Esophagus squamous epithelium (tissue), 5 donors: ENCODE results near the gene FHIT. TPM values are rescaled to one million over a fixed set of nuclear protein-coding genes. Genes with fewer than 3 reads are reported as not detected.

Experiments used
- DNase-seq: peaks from one replicate; lab custom pipeline; 2025; lab: John Stamatoyannopoulos, UW
- H3K27ac ChIP-seq, 4 donors: fragments of 200-600 bp; sonication (generic); one replicate each; pipeline ENCODE4 v1.5.1; 2016 to 2019; ENCODE audit warnings: mild to moderate bottlenecking in 1 of 4
- H3K27me3 ChIP-seq, 4 donors: fragments of 200-600 bp; sonication (generic); 1 replicate in 3 of 4; 2 replicates in 1 of 4; pipeline versions ENCODE4 v1.5.1 to v1.6.0; 2017 to 2021; ENCODE audit warnings: antibody characterized with exemption in 1 of 4
- H3K36me3 ChIP-seq, 3 donors: fragments of 200-600 bp; sonication (generic); one replicate each; pipeline ENCODE4 v1.5.1; 2016 to 2019
- H3K4me1 ChIP-seq, 3 donors: fragments of 200-600 bp; sonication (generic); one replicate each; pipeline ENCODE4 v1.5.1; 2017 to 2019
- H3K4me3 ChIP-seq, 4 donors: fragments of 200-600 bp; sonication (generic); 1 replicate in 3 of 4; 2 replicates in 1 of 4; pipeline ENCODE4 v1.5.1; 2016 to 2019; ENCODE audit warnings: mild to moderate bottlenecking in 2 of 4, moderate library complexity in 1 of 4
- H3K9me3 ChIP-seq, 3 donors: fragments of 200-600 bp; sonication (generic); one replicate each; pipeline ENCODE4 v1.5.1; 2016 to 2019
- CTCF ChIP-seq, 6 experiments: fragments of 450-650 bp in 4 of 6; fragments of 200-600 bp in 2 of 6; sonication (generic) in 2 of 6; IDR thresholded peaks; one replicate each; pipeline ENCODE4 v1.5.1; 2016 to 2019; ENCODE audit warnings: antibody characterized with exemption in 6 of 6, mild to moderate bottlenecking in 4 of 6, moderate library complexity in 4 of 6
- POLR2A ChIP-seq, 4 donors: fragments of 450-650 bp; IDR thresholded peaks; one replicate each; pipeline ENCODE4 v1.6.1; 2017; ENCODE audit warnings: antibody characterized with exemption in 4 of 4, mild to moderate bottlenecking in 4 of 4, moderate library complexity in 3 of 4
- WGBS, 2 donors: methylation state at CpG; one replicate each; pipeline ENCODE4 v1.1.5; 2018; 5-methylcytosine and 5-hydroxymethylcytosine counted together
- intact Hi-C: fragments of 100-400 bp; cut with DNase I; formaldehyde crosslinking; loops from one replicate; pipeline ENCODE4 v1.15.0; 2022
- total RNA-seq, 4 donors: library from RNA; depleted of rRNA; stranded (reverse); fragments of >200 nt; gene quantifications; one replicate each; pipeline ENCODE4 v1.1.0, GENCODE V29; 2016
- donor health status: DM: yes; HTN: yes; CAD: no.

FHIT gene
- total RNA-seq, 4 donors from 2014 or later: 0.64 to 5.7 (median 3.1) TPM

GRCh38 chr3:59879031-59879581, 1372.1 kb downstream of the FHIT start:
- H3K4me1 ChIP-seq: no peaks in the 10 kb centered on the region
- intact Hi-C loops: no loop called here
- H3K27ac ChIP-seq: no peak overlapping the region
- no peaks in the 10 kb centered on the region for H3K27me3 ChIP-seq
- TF ChIP-seq POLR2A (IDR thresholded peaks at IDR 0.05) (no peak), CTCF (IDR thresholded peaks at IDR 0.05) (no peak)
- no peaks in the 10 kb centered on the region for H3K9me3 ChIP-seq
- 33 to 35% methylated on average over 2 of the region's 2 CpGs for WGBS, 2 donors
- no peak overlapping the region for H3K4me3 ChIP-seq
- no peaks in the 10 kb centered on the region for H3K36me3 ChIP-seq
- no peak for DNase-seq

GRCh38 chr3:59878038-59878427, 1373.2 kb downstream of the FHIT start:
- intact Hi-C loops: no loop called here
- Histone ChIP-seq H3K36me3 (no peaks in the 10 kb centered on the region), H3K27me3 (no peaks in the 10 kb centered on the region), H3K4me3 (no peak overlapping the region), H3K4me1 (no peaks in the 10 kb centered on the region), H3K9me3 (no peaks in the 10 kb centered on the region), H3K27ac (no peak overlapping the region)
- TF ChIP-seq CTCF (IDR thresholded peaks at IDR 0.05) (no peak), POLR2A (IDR thresholded peaks at IDR 0.05) (no peak)
- DNase-seq: no peak
- WGBS, 2 donors: 42 to 53% methylated on average over 2 of the region's 2 CpGs

- H3K27me3 ChIP-seq: no peaks in the 10 kb centered on the region
- H3K4me1 ChIP-seq: no peaks in the 10 kb centered on the region
- no peak overlapping the region for H3K27ac ChIP-seq
- DNase-seq: no peak
- H3K36me3 ChIP-seq: no peaks in the 10 kb centered on the region
- 62 to 69% methylated on average over 2 of the region's 2 CpGs for WGBS, 2 donors
- no peak overlapping the region for H3K4me3 ChIP-seq
- TF ChIP-seq POLR2A (IDR thresholded peaks at IDR 0.05): no peak
- no peak for TF ChIP-seq CTCF (IDR thresholded peaks at IDR 0.05)
- intact Hi-C loops: no loop called here
- H3K9me3 ChIP-seq: no peaks in the 10 kb centered on the region
These were observed 1373.8 kb downstream of the FHIT start for GRCh38 chr3:59877263-59878037.

- Histone ChIP-seq H3K4me3 (no peak overlapping the region), H3K9me3 (no peaks in the 10 kb centered on the region), H3K27ac (no peak overlapping the region), H3K27me3 (no peaks in the 10 kb centered on the region), H3K36me3 (no peaks in the 10 kb centered on the region), H3K4me1 (no peaks in the 10 kb centered on the region)
- intact Hi-C loops: no loop called here
- TF ChIP-seq POLR2A (IDR thresholded peaks at IDR 0.05) (no peak), CTCF (IDR thresholded peaks at IDR 0.05) (no peak)
- DNase-seq: no peak
- WGBS, 2 donors: 58 to 94% methylated on average over 2 of the region's 2 CpGs
These were observed 1374.7 kb downstream of the FHIT start for GRCh38 chr3:59876533-59877062.

- DNase-seq: no peak
- H3K27ac ChIP-seq: no peak overlapping the region
- H3K36me3 ChIP-seq: no peaks in the 10 kb centered on the region
- intact Hi-C loops: no loop called here
- H3K9me3 ChIP-seq: no peaks in the 10 kb centered on the region
- WGBS, 2 donors: 51 to 56% methylated on average over 6 to 8 of the region's 8 CpGs
- no peak for TF ChIP-seq POLR2A (IDR thresholded peaks at IDR 0.05)
- TF ChIP-seq CTCF (IDR thresholded peaks at IDR 0.05): no peak
- no peaks in the 10 kb centered on the region for H3K27me3 ChIP-seq
- no peak overlapping the region for H3K4me3 ChIP-seq
- H3K4me1 ChIP-seq: no peaks in the 10 kb centered on the region
These were observed 1377.5 kb downstream of the FHIT start for GRCh38 chr3:59873576-59874230.
